GM23338 (cell line): ENCODE measurements around the gene CARD10.

Experiments
- CREB1 ChIP-seq: fragments of 250-450 bp; sonication (Bioruptor Pico); IDR thresholded peaks from 2 replicates; pipeline ENCODE4 v1.5.0; 2020; ENCODE audit warnings: low read depth, mild to moderate bottlenecking, moderate library complexity
- EZH2 ChIP-seq: fragments of 200-600 bp; sonication (generic); IDR thresholded peaks from one replicate; pipeline ENCODE4 v1.8.0; 2017; ENCODE audit warnings: antibody characterized with exemption, mild to moderate bottlenecking, low read depth; ENCODE audit not compliant: unreplicated experiment
- EZH2phosphoT487 ChIP-seq: fragments of 200-600 bp; sonication (generic); IDR thresholded peaks from one replicate; pipeline ENCODE4 v1.8.1; 2018; ENCODE audit warnings: antibody characterized with exemption; ENCODE audit not compliant: unreplicated experiment
- POLR2AphosphoS5 ChIP-seq: IDR thresholded peaks from 2 replicates; pipeline ENCODE4 v1.6.1; 2016; ENCODE audit warnings: antibody characterized with exemption, low read depth
- ZNF114 ChIP-seq: fragments of 250-450 bp; sonication (Bioruptor Pico); IDR thresholded peaks from 2 replicates; pipeline ENCODE4 v1.5.0; 2020; ENCODE audit warnings: mild to moderate bottlenecking, moderate library complexity
- TF ChIP-seq, protein P1 (sequence below), 2 experiments: fragments of 200-600 bp in 1 of 2; sonication (generic) in 1 of 2; conservative IDR thresholded peaks; 2 replicates each; pipeline versions ENCODE4 v1.5.1 to v1.6.1; 2016 to 2017; ENCODE audit warnings: antibody characterized with exemption in 2 of 2, low read depth in 2 of 2, mild to moderate bottlenecking in 2 of 2, moderate library complexity in 1 of 2
- TF ChIP-seq, protein P2 (sequence below): IDR thresholded peaks from one replicate; pipeline ENCODE4 v1.6.1; 2018; ENCODE audit warnings: antibody characterized with exemption; ENCODE audit not compliant: unreplicated experiment

DNA sequence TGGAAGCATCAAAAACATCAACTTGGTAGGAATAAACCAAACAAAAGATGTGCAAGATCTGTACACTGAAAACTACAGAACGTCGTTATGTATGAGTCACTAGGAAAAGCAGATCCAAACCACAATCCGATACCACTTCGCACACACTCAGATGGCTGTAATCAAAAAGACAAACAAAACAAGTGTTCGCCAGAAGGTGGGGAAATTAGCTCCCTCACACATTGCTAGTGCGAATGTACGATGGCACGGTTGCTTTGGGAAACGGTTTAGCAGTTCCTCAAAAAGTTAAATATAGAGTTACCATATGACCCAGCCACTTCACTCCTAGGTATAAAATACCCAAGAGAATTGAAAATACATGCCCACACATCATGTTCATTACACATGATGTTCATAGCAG, 14.8 kb upstream of the CARD10 start:
- TF ChIP-seq POLR2AphosphoS5 = no peak
- TF ChIP-seq, protein P1, sequence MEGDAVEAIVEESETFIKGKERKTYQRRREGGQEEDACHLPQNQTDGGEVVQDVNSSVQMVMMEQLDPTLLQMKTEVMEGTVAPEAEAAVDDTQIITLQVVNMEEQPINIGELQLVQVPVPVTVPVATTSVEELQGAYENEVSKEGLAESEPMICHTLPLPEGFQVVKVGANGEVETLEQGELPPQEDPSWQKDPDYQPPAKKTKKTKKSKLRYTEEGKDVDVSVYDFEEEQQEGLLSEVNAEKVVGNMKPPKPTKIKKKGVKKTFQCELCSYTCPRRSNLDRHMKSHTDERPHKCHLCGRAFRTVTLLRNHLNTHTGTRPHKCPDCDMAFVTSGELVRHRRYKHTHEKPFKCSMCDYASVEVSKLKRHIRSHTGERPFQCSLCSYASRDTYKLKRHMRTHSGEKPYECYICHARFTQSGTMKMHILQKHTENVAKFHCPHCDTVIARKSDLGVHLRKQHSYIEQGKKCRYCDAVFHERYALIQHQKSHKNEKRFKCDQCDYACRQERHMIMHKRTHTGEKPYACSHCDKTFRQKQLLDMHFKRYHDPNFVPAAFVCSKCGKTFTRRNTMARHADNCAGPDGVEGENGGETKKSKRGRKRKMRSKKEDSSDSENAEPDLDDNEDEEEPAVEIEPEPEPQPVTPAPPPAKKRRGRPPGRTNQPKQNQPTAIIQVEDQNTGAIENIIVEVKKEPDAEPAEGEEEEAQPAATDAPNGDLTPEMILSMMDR (conservative IDR thresholded peaks at IDR 0.05; ENCODE audit: low read depth in 2 of 2) = no peak
- no peak for TF ChIP-seq EZH2
- TF ChIP-seq CREB1 (CRISPR knock-in tag) = no peak
- TF ChIP-seq, protein P2, sequence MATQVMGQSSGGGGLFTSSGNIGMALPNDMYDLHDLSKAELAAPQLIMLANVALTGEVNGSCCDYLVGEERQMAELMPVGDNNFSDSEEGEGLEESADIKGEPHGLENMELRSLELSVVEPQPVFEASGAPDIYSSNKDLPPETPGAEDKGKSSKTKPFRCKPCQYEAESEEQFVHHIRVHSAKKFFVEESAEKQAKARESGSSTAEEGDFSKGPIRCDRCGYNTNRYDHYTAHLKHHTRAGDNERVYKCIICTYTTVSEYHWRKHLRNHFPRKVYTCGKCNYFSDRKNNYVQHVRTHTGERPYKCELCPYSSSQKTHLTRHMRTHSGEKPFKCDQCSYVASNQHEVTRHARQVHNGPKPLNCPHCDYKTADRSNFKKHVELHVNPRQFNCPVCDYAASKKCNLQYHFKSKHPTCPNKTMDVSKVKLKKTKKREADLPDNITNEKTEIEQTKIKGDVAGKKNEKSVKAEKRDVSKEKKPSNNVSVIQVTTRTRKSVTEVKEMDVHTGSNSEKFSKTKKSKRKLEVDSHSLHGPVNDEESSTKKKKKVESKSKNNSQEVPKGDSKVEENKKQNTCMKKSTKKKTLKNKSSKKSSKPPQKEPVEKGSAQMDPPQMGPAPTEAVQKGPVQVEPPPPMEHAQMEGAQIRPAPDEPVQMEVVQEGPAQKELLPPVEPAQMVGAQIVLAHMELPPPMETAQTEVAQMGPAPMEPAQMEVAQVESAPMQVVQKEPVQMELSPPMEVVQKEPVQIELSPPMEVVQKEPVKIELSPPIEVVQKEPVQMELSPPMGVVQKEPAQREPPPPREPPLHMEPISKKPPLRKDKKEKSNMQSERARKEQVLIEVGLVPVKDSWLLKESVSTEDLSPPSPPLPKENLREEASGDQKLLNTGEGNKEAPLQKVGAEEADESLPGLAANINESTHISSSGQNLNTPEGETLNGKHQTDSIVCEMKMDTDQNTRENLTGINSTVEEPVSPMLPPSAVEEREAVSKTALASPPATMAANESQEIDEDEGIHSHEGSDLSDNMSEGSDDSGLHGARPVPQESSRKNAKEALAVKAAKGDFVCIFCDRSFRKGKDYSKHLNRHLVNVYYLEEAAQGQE = no peak
- no peak for TF ChIP-seq EZH2phosphoT487
- TF ChIP-seq ZNF114 (CRISPR knock-in tag) = no peak
